Measurements from ENCODE around the gene RHOBTB1. TPM values are rescaled to one million over a fixed set of nuclear protein-coding genes. Genes with fewer than 3 reads are reported as not detected.
"Not testable (repeated sequence)": the region's sequence is repeated elsewhere in the genome, so short reads cannot be mapped to it uniquely, and the experiment has no call there.

RHOBTB1 gene
- total RNA-seq, 2 donors from 2014 or later, result 0.08 TPM; not detected in 1

GRCh38 chr10:60921633-60922032 is 22.4 kb downstream of the RHOBTB1 start:
- no peak for ATAC-seq
- Mint-ChIP-seq H3K36me3 (no peaks in the 10 kb centered on the region), H3K9me3 (no peaks in the 10 kb centered on the region), H3K27ac (no peak overlapping the region)
- no peak for DNase-seq (ENCODE audit: low spot score in 2 of 2)

- no peak for ATAC-seq
- H3K27ac Mint-ChIP-seq, result no peak overlapping the region
- no peaks in the 10 kb centered on the region for H3K36me3 Mint-ChIP-seq
- H3K9me3 Mint-ChIP-seq, result no peaks in the 10 kb centered on the region
- no peak for DNase-seq (ENCODE audit: low spot score in 2 of 2)
Observed at GRCh38 chr10:60920479-60920878, 23.5 kb downstream of the RHOBTB1 start.

- no peaks in the 10 kb centered on the region for H3K36me3 Mint-ChIP-seq
- H3K27ac Mint-ChIP-seq, result no peak overlapping the region
- DNase-seq (ENCODE audit: low spot score in 2 of 2) (no peak), ATAC-seq (no peak)
- H3K9me3 Mint-ChIP-seq, result no peaks in the 10 kb centered on the region
Observed at GRCh38 chr10:60919551-60919950, 24.4 kb downstream of the RHOBTB1 start.

GRCh38 chr10:60917331-60918280 is 26.4 kb downstream of the RHOBTB1 start:
- no peak for ATAC-seq
- no peak for DNase-seq (ENCODE audit: low spot score in 2 of 2)
- H3K36me3 Mint-ChIP-seq, result no peaks in the 10 kb centered on the region
- no peak overlapping the region for H3K27ac Mint-ChIP-seq
- H3K9me3 Mint-ChIP-seq, result no peaks in the 10 kb centered on the region

- ATAC-seq, result no peak
- H3K9me3 Mint-ChIP-seq, result no peaks in the 10 kb centered on the region
- DNase-seq (ENCODE audit: low spot score in 2 of 2), result no peak
- no peaks in the 10 kb centered on the region for H3K36me3 Mint-ChIP-seq
- H3K27ac Mint-ChIP-seq, result peak overlapping the region in 1 of 2 donors; percentile 22
Observed at GRCh38 chr10:60916025-60916424, 28.0 kb downstream of the RHOBTB1 start.

- no peak for DNase-seq (ENCODE audit: low spot score in 2 of 2)
- Mint-ChIP-seq H3K9me3 (no peaks in the 10 kb centered on the region), H3K36me3 (no peaks in the 10 kb centered on the region), H3K27ac (no peak overlapping the region)
- no peak for ATAC-seq
Observed at GRCh38 chr10:60914690-60915141, 29.3 kb downstream of the RHOBTB1 start.

GRCh38 chr10:60913657-60914056 is 30.3 kb downstream of the RHOBTB1 start:
- no peak for DNase-seq (ENCODE audit: low spot score in 2 of 2)
- no peaks in the 10 kb centered on the region for H3K36me3 Mint-ChIP-seq
- no peak for ATAC-seq
- no peaks in the 10 kb centered on the region for H3K9me3 Mint-ChIP-seq
- H3K27ac Mint-ChIP-seq, result no peak overlapping the region

GRCh38 chr10:60913071-60913470 is 30.9 kb downstream of the RHOBTB1 start:
- no peak overlapping the region for H3K27ac Mint-ChIP-seq
- no peaks in the 10 kb centered on the region for H3K36me3 Mint-ChIP-seq
- ATAC-seq, result no peak
- H3K9me3 Mint-ChIP-seq, result no peaks in the 10 kb centered on the region
- no peak for DNase-seq (ENCODE audit: low spot score in 2 of 2)

- Mint-ChIP-seq H3K9me3 (peaks cover 4 to 5% of the 10 kb centered on the region in 2 donors), H3K27ac (no peak overlapping the region), H3K36me3 (peaks cover 0 to 5% of the 10 kb centered on the region in 2 donors)
- DNase-seq (ENCODE audit: low spot score in 2 of 2) (no peak), ATAC-seq (no peak)
Observed at GRCh38 chr10:60911715-60912114, 32.3 kb downstream of the RHOBTB1 start.

- no peak overlapping the region for H3K27ac Mint-ChIP-seq
- H3K9me3 Mint-ChIP-seq, result peaks cover 4 to 5% of the 10 kb centered on the region in 2 donors
- no peak for ATAC-seq
Observed at GRCh38 chr10:60911216-60911615, 32.8 kb downstream of the RHOBTB1 start.

GRCh38 chr10:60910543-60910942 is 33.4 kb downstream of the RHOBTB1 start:
- ATAC-seq, result no peak
- H3K36me3 Mint-ChIP-seq, result peaks cover 0 to 6% of the 10 kb centered on the region in 2 donors

More at GRCh38 chr10:60911216-60911615, 32.8 kb downstream of the RHOBTB1 start:
- H3K36me3 Mint-ChIP-seq, result peaks cover 0 to 6% of the 10 kb centered on the region in 2 donors
- DNase-seq (ENCODE audit: low spot score in 2 of 2), result no peak

GRCh38 chr10:60908896-60909295 is 35.1 kb downstream of the RHOBTB1 start:
- DNase-seq (ENCODE audit: low spot score in 2 of 2) (no peak), ATAC-seq (no peak)
- Mint-ChIP-seq H3K27ac (no peak overlapping the region), H3K9me3 (peaks cover 4 to 5% of the 10 kb centered on the region in 2 donors), H3K36me3 (peaks cover 0 to 6% of the 10 kb centered on the region in 2 donors)

More at GRCh38 chr10:60910543-60910942, 33.4 kb downstream of the RHOBTB1 start:
- Mint-ChIP-seq H3K9me3 (peaks cover 4 to 5% of the 10 kb centered on the region in 2 donors), H3K27ac (no peak overlapping the region)
- DNase-seq (ENCODE audit: low spot score in 2 of 2), result no peak

- peaks cover 0 to 6% of the 10 kb centered on the region in 2 donors for H3K36me3 Mint-ChIP-seq
- no peak overlapping the region for H3K27ac Mint-ChIP-seq
- peaks cover 4 to 5% of the 10 kb centered on the region in 2 donors for H3K9me3 Mint-ChIP-seq
- ATAC-seq, result no peak
- no peak for DNase-seq (ENCODE audit: low spot score in 2 of 2)
Observed at GRCh38 chr10:60908031-60908430, 36.0 kb downstream of the RHOBTB1 start.

- no peak for ATAC-seq
- Mint-ChIP-seq H3K9me3 (peaks cover 4 to 5% of the 10 kb centered on the region in 2 donors), H3K36me3 (peaks cover 0 to 6% of the 10 kb centered on the region in 2 donors)
Observed at GRCh38 chr10:60907236-60907635, 36.7 kb downstream of the RHOBTB1 start.

GRCh38 chr10:60906825-60907224 is 37.2 kb downstream of the RHOBTB1 start:
- ATAC-seq; H3K9me3 Mint-ChIP-seq; DNase-seq (ENCODE audit: low spot score in 2 of 2); H3K27ac Mint-ChIP-seq; H3K36me3 Mint-ChIP-seq: not testable (repeated sequence)

More at GRCh38 chr10:60907236-60907635, 36.7 kb downstream of the RHOBTB1 start:
- no peak overlapping the region for H3K27ac Mint-ChIP-seq
- no peak for DNase-seq (ENCODE audit: low spot score in 2 of 2)

- no peak for ATAC-seq
- Mint-ChIP-seq H3K9me3 (peaks cover 4 to 5% of the 10 kb centered on the region in 2 donors), H3K27ac (no peak overlapping the region)
Observed at GRCh38 chr10:60906411-60906810, 37.6 kb downstream of the RHOBTB1 start.

GRCh38 chr10:60905580-60905979 is 38.4 kb downstream of the RHOBTB1 start:
- ATAC-seq (no peak), DNase-seq (ENCODE audit: low spot score in 2 of 2) (no peak)
- Mint-ChIP-seq H3K36me3 (peaks cover 0 to 6% of the 10 kb centered on the region in 2 donors), H3K27ac (no peak overlapping the region), H3K9me3 (peaks cover 4 to 5% of the 10 kb centered on the region in 2 donors)

More at GRCh38 chr10:60906411-60906810, 37.6 kb downstream of the RHOBTB1 start:
- H3K36me3 Mint-ChIP-seq, result peaks cover 0 to 6% of the 10 kb centered on the region in 2 donors
- no peak for DNase-seq (ENCODE audit: low spot score in 2 of 2)

Data from activated naive CD4-positive, alpha-beta T cell treated with anti-CD3 and anti-CD28 coated beads, Interleukin-2, amount 50 U/mL, for 72 hours (primary cell).